SK-MEL-5 (cell line): ENCODE measurements around the gene RPL32. TPM values are rescaled to one million over a fixed set of nuclear protein-coding genes. Genes with fewer than 3 reads are reported as not detected.
A peak's percentile ranks its signal among the peaks of the same experiment; 100 is the strongest.
"Not testable (repeated sequence)": the region's sequence is repeated elsewhere in the genome, so short reads cannot be mapped to it uniquely, and the experiment has no call there.

Experiments used
- DNase-seq: peaks from one replicate; pipeline ENCODE4 v3.0.0-alpha.2; 2016; ENCODE audit warnings: low read depth, low spot score
- in situ Hi-C: cut with HindIII; loops from 2 replicates; pipeline ENCODE4 v1.10.0; 2016; ENCODE audit warnings: low sequenced_read_pairs, high pct_unique_total_duplicates, low pct_unique_long_range_greater_than_20kb
- small RNA-seq, 2 experiments: library from RNA; depleted of rRNA; stranded (forward); fragments of <200 nt; gene quantifications; one replicate each; pipeline ENCODE3, GENCODE V24; 2014
- total RNA-seq: library from RNA; depleted of rRNA; stranded (reverse); fragments of >200 nt; shearing (Covaris generic); gene quantifications from 2 replicates; pipeline ENCODE4 v1.2.3, GENCODE V29; 2014; rRNA removed

Gene RPL32
- total RNA-seq, 1 experiment from 2014 or later, result 3,441 TPM

DNA sequence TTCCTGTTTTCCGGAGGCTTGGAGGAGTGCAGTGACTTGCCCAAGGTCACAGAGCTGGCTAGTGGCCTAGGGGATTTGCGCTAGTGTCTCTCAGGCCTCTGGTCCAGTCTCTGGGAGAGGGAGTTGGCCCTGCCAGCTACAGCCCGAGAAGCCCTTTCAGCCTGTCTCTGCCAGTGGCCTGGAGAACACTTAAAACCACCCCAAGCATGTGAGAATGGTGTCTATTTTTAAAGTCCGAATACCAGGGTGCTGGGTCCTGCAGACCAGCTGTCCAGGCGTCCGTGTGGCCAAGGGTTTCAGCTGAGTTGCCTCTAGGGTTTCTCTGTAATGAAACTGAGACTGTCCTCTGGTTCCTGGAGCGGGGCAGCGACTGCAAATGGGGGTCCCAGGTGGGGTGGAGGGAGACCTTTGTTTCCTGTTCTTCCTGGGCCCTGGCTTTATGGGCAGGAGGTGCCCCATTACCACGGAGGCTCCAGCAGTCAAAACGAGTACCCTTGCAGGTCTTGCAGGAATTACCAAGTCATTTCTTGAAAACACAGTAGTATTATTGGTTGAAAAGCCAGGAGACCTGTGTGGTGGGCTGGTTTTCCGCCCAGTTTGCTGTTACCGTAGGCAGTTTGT lies 42.7 kb downstream of the RPL32 start:
- in situ Hi-C loops, result no loop called here
- no peak for DNase-seq

DNA sequence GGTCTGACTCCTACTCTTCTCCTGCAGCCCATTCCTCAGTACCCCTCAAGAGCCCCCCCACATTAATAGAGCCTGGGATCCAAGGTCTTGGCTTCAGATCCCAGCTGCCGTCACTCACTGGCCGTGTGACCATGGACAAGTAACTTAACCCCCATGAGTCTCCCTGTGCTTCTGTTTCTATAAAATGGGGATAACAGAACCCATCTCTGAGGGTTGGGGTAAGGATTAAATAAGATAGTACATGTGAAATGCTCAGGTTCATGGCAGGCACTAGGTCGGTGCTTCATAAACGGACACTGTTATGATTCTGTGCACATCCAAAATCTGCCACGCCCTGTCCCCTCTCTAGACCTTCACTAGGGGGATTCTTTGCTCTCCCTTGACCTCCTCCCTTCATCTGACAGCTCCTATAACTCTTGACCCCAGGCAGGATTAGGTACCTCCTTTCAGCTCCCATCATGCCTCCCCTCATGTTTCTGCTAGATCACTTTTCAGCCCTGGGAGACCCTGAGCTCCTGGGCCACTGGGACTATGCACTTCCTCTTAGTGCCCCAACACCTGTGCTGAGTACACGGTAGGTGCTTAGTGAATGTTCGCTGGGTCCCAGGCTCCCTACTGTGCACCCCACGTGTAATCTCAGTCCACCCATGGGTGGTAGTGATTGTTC lies 43.3 kb downstream of the RPL32 start:
- no peak for DNase-seq
- in situ Hi-C loops, result no loop called here

GRCh38 chr3:12797124-12797891 lies 44.1 kb downstream of the RPL32 start:
- no peak for DNase-seq
- in situ Hi-C loops, result no loop called here

- no peak for DNase-seq
- in situ Hi-C loops, result no loop called here
These were observed 44.9 kb downstream of the RPL32 start, which contains the start of gene CAND2 for GRCh38 chr3:12796171-12797123. CAND2 (plus strand) TSS chr3:12796680; CDS start chr3:12796721, 41 bp downstream.

DNA sequence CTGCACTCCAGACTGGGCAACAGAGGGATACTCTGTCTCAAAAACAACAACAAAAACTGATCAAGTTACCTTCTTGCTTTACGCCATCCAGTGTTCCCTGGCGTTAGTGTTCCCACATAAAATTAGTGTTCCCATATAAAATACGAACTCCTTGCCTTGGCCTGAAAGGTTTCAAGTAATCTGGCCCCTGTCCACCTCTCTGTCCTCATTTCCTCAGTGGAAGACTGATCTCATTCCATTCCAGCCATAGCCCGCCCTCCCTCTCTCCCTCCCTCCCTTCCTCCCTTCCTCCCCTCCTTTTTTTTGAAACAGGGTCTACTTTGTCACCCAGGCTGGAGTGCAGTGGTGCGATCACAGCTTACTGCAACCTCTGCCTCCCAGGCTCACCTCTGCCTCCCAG lies 47.7 kb downstream of the RPL32 start:
- DNase-seq, result no peak
- in situ Hi-C loops, result no loop called here

DNA sequence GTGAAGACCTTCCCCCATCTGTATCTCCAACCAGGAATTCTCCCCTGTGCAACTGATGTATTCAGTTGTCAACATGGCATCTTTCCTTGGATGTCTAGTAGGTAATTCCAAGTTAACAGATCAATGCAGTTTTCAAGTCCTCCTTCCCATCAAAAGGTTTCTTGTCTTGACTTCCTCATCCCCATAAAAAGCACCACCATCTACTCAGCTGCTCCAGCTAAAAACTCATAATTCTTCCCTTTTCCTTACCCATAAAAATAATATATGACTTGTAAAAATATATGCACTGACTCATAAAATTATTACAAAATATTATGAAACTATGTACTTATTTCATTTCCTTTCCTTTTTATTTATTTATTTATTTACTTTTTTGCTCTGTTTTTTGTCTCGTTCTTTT lies 49.9 kb downstream of the RPL32 start:
- in situ Hi-C loops, result no loop called here
- DNase-seq, result no peak

GRCh38 chr3:12787967-12788690 lies 53.2 kb downstream of the RPL32 start:
- in situ Hi-C loops, DNase-seq: not testable (repeated sequence)

GRCh38 chr3:12787346-12787745 lies 54.0 kb downstream of the RPL32 start:
- DNase-seq, result peak; percentile 63
- in situ Hi-C loops, result not testable (repeated sequence)

- no peak for DNase-seq
- in situ Hi-C loops, result no loop called here
These were observed 56.3 kb downstream of the RPL32 start for GRCh38 chr3:12785096-12785495.

Small RNAs within 50 kb of the gene (small RNA-seq; reads per million reads assigned to genes)
- 0 reads per million in 2 experiments for gene AC034198.1

Other genes starting within 250 kb of the RPL32 start
- gene RAF1, start 177.4 kb downstream of the RPL32 start, total RNA-seq, result 61.0 and 61.7 TPM in 2 replicates
- gene TMEM40, start 82.3 kb downstream of the RPL32 start, total RNA-seq, result not detected in 2 replicates
- gene CAND2, start 44.9 kb downstream of the RPL32 start, total RNA-seq, result 0.35 and 0.48 TPM in 2 replicates
- 7.1 and 8.0 TPM in 2 replicates for gene IQSEC1, start 231.9 kb upstream of the RPL32 start, total RNA-seq